Fibroblast of lung (primary cell): Measurements from ENCODE around the gene C10orf143.

Source experiments
- EZH2 ChIP-seq: IDR thresholded peaks from 2 replicates; pipeline ENCODE4 v1.5.1; 2012; ENCODE audit warnings: low read length, control low read depth, mild to moderate bottlenecking; ENCODE audit errors: missing control alignments
- TF ChIP-seq, protein P1 (sequence below), 2 donors: IDR thresholded peaks in 1 of 2; conservative IDR thresholded peaks in 1 of 2; 1 replicate in 1 of 2; 2 replicates in 1 of 2; pipeline ENCODE4 v1.5.1; 2011 to 2012; ENCODE audit warnings: low read length in 2 of 2, control low read depth in 1 of 2, inconsistent platforms in 1 of 2, low read depth in 1 of 2, mild to moderate bottlenecking in 1 of 2

DNA sequence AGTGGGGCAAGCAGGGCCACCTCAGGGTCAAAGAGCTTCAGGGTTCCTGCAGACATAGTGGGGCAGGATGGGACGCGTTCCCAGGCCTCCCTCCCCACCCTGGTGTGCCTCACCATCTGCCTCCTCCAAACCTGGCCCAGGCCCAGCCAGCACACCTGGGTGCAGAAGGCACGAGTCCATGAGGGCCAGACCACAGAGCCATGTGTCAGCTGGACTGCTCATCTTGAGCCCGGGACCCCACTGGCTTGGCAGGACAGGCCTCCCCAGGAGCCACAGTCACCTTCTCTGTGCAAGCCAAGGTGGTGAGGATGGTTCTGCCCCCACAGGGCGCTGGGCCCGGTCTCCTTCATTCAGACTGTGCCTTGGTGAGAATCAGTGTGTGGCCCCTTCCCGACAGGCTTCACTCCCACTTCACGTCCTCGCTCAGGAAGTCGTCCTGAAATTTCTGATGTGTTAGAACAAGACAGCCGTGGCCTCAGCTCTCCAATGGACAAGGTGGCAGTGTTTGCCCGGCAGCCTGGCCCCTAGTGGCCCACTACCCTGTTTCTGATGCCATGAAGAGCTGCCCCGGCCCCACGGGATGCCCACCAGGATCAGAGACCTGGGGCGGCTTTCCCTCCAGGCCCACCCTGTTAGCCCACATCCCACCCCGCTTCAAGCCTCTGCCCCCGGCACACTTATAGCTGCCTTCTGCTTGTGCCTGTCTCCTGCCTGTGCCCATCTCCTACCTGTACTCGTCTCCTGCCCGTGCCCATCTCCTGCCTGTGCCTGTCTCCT is 87.0 kb downstream of the C10orf143 start:
- TF ChIP-seq, protein P1, sequence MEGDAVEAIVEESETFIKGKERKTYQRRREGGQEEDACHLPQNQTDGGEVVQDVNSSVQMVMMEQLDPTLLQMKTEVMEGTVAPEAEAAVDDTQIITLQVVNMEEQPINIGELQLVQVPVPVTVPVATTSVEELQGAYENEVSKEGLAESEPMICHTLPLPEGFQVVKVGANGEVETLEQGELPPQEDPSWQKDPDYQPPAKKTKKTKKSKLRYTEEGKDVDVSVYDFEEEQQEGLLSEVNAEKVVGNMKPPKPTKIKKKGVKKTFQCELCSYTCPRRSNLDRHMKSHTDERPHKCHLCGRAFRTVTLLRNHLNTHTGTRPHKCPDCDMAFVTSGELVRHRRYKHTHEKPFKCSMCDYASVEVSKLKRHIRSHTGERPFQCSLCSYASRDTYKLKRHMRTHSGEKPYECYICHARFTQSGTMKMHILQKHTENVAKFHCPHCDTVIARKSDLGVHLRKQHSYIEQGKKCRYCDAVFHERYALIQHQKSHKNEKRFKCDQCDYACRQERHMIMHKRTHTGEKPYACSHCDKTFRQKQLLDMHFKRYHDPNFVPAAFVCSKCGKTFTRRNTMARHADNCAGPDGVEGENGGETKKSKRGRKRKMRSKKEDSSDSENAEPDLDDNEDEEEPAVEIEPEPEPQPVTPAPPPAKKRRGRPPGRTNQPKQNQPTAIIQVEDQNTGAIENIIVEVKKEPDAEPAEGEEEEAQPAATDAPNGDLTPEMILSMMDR (conservative IDR thresholded peaks at IDR 0.05 in 1 of 2, IDR thresholded peaks at IDR 0.05 in 1 of 2; ENCODE audit: low read depth in 1 of 2, low read length in 2 of 2), result no peak
- no peak for TF ChIP-seq EZH2
